Measurements from ENCODE around the gene RASAL3.

DNA sequence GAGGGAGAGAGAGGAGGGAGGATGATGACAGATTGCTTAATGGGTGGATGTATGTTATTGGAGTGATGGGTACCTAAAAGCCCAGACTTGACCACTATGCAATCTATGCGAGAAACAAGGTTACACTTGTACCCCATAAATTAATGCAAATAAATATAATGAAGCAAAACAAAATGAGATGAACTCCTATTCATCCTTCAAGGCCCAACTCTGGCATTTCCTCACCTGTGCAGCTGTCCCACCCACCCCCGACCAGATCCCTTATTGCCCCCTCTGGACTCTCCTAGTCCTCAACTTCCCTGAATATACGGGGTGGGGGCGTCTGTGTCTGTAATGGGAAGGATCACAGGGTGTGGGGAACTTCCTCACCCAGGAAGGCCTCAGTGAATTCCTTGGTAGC, 10.8 kb upstream of the RASAL3 start:
- TF ChIP-seq, protein P1, sequence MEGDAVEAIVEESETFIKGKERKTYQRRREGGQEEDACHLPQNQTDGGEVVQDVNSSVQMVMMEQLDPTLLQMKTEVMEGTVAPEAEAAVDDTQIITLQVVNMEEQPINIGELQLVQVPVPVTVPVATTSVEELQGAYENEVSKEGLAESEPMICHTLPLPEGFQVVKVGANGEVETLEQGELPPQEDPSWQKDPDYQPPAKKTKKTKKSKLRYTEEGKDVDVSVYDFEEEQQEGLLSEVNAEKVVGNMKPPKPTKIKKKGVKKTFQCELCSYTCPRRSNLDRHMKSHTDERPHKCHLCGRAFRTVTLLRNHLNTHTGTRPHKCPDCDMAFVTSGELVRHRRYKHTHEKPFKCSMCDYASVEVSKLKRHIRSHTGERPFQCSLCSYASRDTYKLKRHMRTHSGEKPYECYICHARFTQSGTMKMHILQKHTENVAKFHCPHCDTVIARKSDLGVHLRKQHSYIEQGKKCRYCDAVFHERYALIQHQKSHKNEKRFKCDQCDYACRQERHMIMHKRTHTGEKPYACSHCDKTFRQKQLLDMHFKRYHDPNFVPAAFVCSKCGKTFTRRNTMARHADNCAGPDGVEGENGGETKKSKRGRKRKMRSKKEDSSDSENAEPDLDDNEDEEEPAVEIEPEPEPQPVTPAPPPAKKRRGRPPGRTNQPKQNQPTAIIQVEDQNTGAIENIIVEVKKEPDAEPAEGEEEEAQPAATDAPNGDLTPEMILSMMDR (conservative IDR thresholded peaks at IDR 0.05 in 1 of 2, IDR thresholded peaks at IDR 0.05 in 1 of 2; ENCODE audit: low read depth in 1 of 2, low read length in 2 of 2): no peak
- no peak for TF ChIP-seq EZH2 (IDR thresholded peaks at IDR 0.05; ENCODE audit: low read length, missing control alignments)

All from fibroblast of lung (primary cell).